MV-4-11 (cell line): ENCODE data around the gene MRAS.

Experiments used
- DNase-seq: peaks from one replicate; lab custom pipeline; 2025; lab: John Stamatoyannopoulos, UW

MRAS gene

GRCh38 chr3:138340511-138340910 lies 7.9 kb upstream of the MRAS start:
- DNase-seq, result no peak

- DNase-seq, result no peak
Observed at GRCh38 chr3:138344754-138345153, 3.6 kb upstream of the MRAS start.

GRCh38 chr3:138348754-138349739 lies 668 bp downstream of the MRAS start:
- DNase-seq, result peak; percentile 31

- peak; percentile 86 for DNase-seq
Observed at GRCh38 chr3:138349926-138350665, 1.7 kb downstream of the MRAS start.

- no peak for DNase-seq
Observed at GRCh38 chr3:138351151-138351550, 2.8 kb downstream of the MRAS start.

GRCh38 chr3:138351916-138352550 lies 3.7 kb downstream of the MRAS start:
- DNase-seq, result no peak

- DNase-seq, result no peak
Observed at GRCh38 chr3:138354376-138354775, 6.0 kb downstream of the MRAS start.

- no peak for DNase-seq
Observed at GRCh38 chr3:138355071-138355470, 6.7 kb downstream of the MRAS start.

GRCh38 chr3:138356730-138357405 lies 8.5 kb downstream of the MRAS start:
- no peak for DNase-seq

- DNase-seq, result no peak
Observed at GRCh38 chr3:138359148-138359918, 11.0 kb downstream of the MRAS start.

GRCh38 chr3:138359919-138360868 lies 11.8 kb downstream of the MRAS start:
- no peak for DNase-seq

GRCh38 chr3:138360869-138361525 lies 12.6 kb downstream of the MRAS start:
- DNase-seq, result no peak

GRCh38 chr3:138361561-138361971 lies 13.2 kb downstream of the MRAS start:
- DNase-seq, result no peak

GRCh38 chr3:138362538-138362937 lies 14.2 kb downstream of the MRAS start:
- no peak for DNase-seq

GRCh38 chr3:138363322-138363721 lies 14.9 kb downstream of the MRAS start:
- no peak for DNase-seq

- DNase-seq, result no peak
Observed at GRCh38 chr3:138364356-138365252, 16.2 kb downstream of the MRAS start.

- DNase-seq, result no peak
Observed at GRCh38 chr3:138365253-138365555, 16.8 kb downstream of the MRAS start.

- DNase-seq, result no peak
Observed at GRCh38 chr3:138366006-138366759, 17.8 kb downstream of the MRAS start.
